Umbilical cord (tissue), 2 donors: Measurements from ENCODE around the gene TNIK. TPM values are rescaled to one million over a fixed set of nuclear protein-coding genes. Genes with fewer than 3 reads are reported as not detected.
"Not testable (repeated sequence)": the region's sequence is repeated elsewhere in the genome, so short reads cannot be mapped to it uniquely, and the experiment has no call there.

ENCODE experiments used
- DNase-seq: peaks from one replicate; pipeline ENCODE4 v3.0.0-alpha.2; 2015; ENCODE audit warnings: low spot score
- total RNA-seq: library from RNA; depleted of rRNA; stranded (reverse); fragments of >200 nt; gene quantifications from one replicate; pipeline ENCODE4 v1.2.3, GENCODE V29; 2014; ENCODE audit warnings: low replicate concordance; ENCODE audit not compliant: insufficient read depth

Gene TNIK
- total RNA-seq, 1 donor from 2014 or later = 11.6 TPM

DNA sequence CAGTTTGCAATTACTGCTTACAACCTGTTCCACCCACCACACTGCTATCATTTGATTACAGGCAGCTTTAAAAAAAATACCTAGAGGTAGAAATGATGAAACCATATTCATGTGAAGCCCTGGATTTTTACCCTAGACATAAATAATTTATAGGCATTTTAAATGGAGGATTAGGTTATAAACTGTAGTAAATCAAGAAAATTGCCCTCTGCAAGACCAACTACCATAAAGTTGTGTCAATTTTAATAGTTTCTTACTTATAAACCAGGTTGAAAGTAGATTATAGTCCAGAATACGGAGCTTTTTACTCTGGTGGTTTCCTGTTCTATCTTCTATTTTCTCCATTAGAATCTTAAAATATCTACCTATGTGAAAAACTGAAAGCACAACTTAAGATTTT lies 13.9 kb downstream of the TNIK start:
- DNase-seq = no peak

DNA sequence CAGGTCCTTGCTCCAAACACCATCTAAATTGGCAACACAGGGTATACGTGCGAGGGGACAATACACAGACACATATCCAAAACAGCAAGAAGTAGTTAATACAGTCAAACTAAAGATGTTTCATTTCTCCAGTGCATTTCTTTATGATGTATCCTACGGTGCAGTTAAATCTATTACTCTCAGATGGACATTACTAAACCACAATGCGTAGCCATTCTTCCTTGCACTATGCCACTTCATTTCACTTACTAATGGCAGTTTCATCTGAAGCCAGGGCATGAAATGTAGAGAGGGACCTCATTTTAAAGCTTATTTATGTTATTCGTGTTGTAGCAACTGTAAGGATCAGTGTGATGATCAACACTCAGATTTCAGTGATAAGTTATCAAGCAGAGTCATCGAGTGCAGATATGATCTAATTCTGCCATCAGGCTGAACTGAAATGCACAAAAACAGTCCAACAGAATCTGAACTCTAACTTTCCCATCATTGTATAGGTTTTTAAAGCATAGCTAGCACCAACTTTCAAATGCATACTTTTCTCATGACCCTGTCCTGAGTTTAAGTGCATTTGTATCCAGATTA lies 14.5 kb downstream of the TNIK start:
- no peak for DNase-seq

DNA sequence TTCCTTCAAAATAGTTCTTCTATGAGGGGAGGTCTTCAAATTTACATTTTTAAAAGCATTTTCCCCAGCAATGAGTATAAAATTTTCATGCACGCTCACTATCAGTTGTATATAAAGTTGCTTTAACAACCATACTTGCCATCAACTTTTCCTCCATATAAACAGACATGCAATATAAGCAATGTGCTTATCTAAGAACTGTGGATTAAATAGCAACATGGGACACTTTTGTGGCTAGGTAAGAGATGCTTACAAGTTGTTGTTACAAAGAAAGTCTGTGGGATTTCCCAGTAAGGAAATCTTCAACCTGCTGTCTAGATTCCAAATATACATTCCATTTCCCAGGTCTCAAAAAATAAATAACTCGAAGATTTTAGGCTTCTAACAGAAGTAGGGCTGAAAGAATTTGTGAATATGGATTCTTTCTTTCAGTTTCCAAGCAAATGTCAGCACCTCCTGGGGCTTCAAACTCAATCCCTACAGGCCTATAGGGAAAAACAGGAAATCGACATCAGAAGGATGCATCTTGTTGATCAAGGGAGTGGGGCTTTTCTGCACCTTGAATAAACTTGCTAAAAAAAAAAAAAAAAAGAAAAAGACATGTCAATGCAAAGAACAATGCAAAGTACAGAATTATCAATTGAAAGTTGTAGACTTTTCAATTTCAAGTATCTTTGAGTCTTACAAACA lies 16.1 kb downstream of the TNIK start:
- no peak for DNase-seq

DNA sequence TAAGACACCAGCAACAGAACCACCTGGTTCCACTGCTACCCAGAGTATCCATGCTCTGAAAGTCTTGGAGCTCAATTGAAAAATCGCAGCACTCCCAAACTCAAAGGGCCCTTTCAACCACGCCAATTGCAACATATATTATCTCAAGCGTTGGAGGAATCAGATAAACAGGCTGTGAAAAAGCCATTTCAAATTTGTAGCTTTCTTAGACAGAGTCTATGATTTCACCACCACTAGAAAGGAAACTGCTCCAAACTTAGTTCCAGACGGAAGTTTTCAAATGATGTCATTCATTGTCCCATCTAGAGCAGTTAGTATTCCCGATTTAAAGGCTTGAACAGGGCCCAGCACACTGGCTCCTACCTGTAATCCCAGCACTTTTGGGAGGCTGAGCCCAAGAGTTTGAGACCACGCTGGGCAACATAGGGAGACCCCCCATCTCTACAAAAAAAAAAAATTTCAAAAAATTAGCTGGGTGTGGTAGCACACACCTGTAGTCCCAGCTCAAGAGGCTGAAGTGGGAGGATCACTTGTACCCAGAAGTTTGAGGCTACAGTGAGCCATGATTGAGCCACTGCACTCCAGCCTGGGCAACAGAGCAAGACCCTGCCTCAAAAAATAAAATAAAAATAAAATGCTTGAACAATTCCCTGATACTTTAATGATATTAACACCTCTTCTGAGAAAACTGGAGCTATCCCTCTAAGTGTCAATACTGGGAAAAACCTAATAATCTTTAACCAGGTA lies 16.8 kb downstream of the TNIK start:
- DNase-seq = no peak

DNA sequence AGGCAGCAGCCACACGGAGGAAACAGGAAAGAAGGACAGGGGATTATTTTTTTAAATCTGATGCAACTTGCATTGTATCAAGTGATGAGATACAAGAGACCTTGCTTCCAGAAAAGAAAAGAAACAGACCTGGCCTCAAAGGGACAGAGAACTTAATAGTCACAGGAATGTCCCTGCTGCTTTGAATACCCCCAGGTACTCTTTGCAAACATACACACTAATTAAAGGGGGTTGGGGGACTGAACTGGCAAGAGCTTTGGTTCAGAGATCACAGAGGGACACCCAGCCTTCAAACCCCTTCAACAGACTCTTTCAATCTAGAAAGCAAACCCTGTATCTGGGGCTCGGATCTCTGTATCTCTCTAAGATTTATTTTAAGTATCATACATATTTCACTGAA lies 18.0 kb downstream of the TNIK start:
- DNase-seq = no peak

DNA sequence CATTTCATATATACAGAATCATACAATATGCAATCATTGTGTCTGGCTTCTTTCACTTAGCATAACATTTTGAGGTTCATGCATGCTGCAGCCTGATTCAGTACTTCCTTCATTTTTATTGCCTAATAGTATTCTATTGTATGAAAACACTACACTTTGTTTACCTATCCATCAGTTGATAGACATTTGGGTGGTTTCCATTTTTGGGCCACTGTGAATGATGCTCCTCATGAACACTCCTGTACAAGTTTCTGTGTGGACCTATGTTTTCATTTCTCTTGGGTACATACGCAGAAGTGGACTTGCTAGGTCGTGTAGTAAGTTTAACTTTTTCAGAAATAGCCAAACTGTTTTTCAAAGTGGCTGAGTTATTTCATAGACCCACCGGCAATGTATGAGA lies 18.8 kb downstream of the TNIK start:
- no peak for DNase-seq

DNA sequence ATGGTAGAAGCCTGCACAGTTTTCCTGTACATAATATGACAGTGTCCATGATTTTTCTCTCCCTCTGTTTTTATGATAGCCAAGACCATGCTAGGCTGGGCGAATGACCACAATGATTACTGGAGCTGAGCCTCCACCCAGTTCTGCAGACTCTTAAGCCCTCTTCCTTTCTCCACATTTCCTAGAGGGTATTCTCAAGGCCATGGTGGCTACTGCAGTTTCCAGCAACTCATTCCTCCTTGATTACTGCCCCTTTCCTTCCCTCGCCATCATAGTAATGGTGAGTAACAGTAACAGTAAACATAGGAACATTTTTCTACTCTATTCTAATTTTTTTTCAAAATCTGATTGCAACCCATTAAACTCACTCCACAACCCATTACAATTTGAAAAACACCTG lies 20.2 kb downstream of the TNIK start:
- DNase-seq = no peak

DNA sequence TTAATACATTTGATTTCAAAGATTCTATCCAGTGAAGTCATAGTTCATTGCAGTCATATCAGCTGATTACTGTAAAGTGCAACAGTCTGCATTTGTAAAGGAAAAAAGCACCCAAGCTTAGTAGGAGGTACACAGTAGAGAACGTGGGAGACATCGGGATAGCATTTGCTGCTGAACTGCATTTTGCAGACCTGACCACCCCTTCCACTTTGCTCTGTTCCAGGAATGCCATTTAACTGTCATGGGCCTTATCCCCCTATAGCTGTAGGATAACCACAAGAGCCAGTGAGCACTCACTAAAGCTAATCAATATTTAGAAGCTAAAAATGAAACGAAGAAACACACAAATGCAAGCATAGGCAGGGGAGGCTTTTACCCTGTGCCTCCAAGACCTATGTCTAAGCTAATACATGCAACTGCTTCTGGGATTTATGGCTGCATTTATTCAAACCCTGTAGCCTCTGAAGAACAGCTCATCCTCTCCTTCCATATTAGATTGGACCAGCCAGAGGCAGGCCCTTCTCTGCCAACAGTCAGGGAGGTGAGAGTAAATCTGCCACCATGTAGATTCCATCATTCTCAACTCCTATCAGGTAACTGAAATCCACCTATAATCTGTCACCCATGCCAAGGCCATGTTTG lies 23.0 kb downstream of the TNIK start:
- DNase-seq = no peak

DNA sequence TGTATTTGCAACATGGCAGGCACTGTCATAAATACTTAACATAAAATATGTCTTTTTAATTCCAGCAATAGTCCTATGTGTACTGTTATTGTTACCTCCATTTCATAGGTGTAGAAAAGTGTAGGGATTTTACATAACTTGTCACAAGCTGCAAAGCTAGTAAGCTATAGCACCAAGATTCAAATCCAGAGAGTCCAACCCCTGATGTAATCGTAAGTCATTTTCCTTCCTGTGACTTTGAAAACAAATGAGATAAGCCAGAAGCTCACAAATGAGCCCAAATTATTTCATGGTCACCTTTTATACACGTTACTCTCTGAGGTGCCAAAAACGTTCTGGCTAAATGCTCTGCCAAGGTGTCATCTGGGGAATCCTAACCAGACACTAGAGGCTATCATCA lies 23.8 kb downstream of the TNIK start:
- no peak for DNase-seq

DNA sequence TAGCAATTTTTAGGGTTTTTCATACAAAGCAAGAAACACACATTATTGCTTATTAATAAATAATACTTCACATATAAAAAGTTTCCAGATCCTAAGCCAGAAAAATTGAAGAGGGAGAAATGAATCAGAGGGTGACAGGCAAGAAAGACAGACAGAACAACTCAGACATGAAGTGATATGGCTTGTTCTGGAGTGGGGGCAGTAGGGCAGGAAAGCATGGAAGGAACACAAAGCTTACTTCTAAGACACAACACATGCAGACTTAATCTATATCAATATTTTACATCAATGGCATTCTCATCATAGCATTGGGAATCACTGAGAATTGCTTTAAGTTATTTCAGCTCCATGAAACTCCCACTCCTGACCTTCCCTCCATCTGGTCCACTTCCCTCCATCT lies 24.4 kb downstream of the TNIK start:
- DNase-seq = no peak

DNA sequence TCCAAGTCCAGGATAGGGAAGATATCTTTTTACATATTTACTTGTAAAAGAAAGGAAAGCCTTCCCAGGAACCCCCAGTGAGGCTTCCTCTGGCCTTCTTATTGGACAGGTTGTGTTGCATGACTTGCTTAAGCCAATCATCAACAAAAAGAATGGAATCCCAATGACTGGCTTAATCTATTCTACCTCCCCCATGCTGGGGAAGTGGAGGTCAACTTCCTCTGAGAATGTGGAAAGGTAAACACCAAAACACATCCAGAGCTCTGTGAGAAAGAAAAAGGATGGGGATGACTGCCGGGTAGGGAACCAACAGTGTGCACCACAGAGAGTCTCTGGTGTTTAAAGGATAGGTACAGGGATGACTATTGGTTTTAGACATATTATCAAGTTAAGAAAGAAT lies 25.1 kb downstream of the TNIK start:
- no peak for DNase-seq

DNA sequence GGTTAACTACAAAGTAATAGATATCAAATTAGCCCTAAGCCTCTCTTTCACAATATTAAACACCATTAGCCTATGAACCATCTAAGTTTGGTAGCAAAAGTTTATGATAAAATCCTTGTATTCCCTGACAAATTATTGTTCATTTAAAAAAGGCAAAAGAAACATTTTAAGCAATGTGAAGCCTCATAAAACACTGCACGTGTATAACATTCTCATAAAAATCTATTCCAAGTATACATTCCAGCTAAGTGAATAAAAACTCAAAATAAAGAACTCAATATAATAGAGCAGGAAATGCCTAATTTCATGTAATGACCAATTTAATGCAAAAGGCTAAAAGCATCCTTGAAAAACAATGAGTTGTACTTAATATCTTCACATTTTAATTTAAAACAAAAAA lies 27.7 kb downstream of the TNIK start:
- DNase-seq = no peak

DNA sequence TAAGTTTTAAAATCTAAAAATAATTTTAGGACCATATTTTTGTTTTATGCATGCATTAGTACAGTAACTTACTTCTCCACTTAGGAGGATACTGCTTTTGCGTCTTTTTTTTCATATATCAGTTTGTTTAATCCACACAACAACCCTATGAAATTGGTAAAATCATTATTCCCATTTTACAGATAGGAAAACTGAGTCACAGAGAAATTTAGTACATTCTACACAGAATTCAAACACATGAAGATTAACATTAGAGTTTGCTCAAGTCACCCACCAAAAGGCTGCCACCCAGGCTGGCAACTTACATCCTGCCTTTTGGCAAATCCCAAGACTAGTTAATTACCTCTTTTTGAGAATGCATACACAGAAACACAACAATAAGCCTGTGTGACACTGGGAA lies 28.7 kb downstream of the TNIK start:
- DNase-seq = no peak

DNA sequence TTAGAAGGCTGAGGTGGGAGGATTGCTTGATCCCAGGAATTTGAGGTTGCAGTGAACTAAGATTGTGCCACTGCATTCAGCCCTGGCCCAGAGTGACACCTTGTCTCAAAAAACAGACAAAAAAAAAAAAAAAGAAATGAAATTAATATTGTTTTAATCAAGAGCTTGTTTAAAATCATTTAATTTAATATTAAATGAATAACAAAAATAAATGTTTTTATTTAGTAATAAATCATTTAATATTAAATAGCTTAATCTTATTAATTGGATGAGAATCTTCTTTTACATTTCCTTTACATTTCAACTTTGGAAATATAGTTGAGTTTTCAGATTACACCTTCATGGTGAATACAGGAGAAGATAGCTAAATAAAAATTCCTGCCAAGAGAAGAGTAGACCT lies 29.7 kb downstream of the TNIK start:
- DNase-seq = no peak

DNA sequence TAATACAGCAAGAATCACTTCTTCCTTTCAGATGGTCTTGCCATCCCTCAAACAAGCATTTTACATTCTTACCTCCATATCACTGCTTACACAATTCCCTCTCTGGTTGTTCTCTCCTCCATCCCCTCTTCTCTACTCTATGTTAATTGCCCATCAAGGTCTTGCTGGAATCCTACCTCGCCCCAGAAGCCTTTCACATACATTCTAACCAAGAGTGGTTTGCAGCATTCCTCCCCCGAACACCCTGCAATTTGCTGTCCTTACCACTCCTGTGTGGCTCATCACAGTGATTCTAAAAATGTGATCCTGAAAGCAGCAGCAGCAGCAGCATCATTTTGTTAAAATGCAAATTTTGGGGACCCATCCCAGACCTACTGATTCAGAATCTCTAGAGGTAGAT lies 30.6 kb downstream of the TNIK start:
- DNase-seq = no peak

DNA sequence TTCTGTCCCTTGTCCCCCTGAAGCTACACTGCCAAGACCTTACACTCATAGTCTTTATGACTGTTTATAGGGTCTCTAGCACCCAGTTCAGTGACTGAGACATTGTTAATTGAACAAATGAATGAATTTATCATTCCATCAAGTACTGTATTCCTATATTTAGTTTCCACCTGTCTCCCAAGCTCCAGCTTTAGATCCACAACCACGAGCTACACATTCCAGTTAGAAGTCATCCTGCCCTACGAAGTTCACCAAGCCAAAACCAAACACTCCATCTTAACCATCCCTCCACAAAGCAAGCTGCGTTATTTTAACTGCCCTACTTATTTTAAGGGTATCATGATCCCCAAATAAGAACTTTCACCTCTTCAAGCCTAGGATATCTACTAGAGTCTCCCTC lies 31.3 kb downstream of the TNIK start:
- DNase-seq = no peak

DNA sequence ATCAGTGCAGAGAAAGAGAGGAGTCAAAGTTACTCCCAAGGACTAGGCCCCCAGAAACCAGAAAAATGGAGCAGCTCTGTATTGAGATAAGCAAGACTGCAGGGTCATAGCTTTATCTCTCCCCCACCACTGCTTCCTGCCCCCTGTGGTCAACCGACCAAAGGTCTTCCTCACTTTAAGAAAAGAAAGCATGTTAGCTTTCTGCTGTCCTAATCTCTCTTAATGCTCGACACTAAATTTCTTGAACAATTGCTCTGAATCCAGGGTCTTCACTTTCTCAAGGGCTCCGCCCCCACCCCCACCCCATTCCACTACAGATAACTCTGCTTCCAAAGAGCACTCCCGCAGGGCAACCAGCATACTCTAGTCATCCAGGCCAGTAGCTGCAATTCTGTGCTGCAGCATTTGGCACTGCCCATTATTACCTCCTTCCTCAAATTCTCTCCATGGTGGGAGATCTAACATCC lies 31.9 kb downstream of the TNIK start:
- DNase-seq = no peak

DNA sequence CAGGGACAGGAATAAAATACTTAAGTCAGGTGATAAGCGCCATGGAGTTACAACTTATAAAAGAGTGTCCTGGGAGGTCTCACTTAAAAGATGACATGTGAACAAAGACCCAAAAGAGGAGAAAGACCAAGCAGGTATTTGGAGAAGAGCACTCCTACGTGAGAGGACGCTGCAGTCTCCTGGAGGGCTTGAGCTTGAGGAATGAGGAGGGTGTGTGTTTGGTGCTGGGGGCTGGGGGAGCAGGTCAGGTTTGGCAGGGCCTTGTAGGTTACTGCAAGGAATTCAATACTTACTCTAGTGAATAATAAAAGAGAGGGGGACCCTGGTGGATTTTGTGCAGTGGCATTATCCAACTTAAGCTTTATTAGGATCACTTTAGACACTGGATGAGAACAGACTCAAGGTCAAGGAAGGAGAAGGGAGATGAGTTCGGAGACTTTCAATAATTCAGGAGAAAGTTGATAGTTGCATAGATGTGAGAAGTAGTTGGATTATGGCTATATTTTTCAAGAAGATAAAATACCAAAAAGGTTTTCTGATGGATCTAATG lies 32.4 kb downstream of the TNIK start:
- no peak for DNase-seq

DNA sequence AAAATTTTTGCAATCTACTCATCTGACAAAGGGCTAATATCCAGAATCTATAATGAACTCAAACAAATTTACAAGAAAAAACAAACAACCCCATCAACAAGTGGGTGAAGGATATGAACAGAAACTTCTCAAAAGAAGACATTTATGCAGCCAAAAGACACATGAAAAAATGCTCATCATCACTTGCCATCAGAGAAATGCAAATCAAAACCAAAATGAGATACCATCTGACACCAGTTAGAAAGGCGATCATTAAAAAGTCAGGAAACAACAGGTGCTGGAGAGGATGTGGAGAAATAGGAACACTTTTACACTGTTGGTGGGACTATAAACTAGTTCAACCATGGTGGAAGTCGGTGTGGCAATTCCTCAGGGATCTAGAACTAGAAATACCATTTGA lies 36.1 kb downstream of the TNIK start:
- DNase-seq = not testable (repeated sequence)

DNA sequence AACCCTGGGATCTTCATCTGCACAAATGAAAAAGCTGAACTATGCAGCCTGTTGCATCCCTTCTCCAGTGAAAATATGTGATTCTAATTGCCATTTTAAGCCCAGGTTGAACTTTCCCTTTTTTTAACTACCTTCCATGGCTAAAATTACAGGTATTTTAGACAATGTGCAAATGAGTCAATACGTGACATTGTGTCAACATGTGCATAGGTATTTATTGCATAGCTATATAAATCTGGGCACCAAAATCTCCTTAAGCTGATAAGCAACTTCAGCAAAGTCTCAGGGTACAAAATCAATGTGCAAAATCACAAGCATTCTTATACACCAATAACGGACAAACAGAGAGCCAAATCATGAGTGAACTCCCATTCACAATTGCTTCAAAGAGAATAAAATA lies 37.4 kb downstream of the TNIK start:
- not testable (repeated sequence) for DNase-seq

DNA sequence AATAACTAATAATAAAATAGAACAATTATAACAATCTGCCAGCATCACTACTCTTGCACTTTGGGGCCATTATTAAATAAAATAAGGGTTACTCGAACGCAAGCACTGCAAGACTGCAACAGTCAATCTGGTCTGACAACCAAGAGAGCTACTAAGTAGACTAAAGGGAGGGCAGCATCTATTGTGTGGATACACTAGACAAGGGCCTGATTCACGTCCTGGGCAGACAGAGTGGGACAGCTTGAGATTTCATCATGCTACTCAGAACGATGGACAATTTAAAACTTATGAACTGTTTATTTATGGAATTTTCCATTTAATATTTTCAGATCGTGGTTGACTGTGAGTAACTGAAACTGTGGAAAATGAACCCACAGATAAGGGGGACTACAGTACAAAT lies 39.5 kb downstream of the TNIK start:
- DNase-seq = no peak

DNA sequence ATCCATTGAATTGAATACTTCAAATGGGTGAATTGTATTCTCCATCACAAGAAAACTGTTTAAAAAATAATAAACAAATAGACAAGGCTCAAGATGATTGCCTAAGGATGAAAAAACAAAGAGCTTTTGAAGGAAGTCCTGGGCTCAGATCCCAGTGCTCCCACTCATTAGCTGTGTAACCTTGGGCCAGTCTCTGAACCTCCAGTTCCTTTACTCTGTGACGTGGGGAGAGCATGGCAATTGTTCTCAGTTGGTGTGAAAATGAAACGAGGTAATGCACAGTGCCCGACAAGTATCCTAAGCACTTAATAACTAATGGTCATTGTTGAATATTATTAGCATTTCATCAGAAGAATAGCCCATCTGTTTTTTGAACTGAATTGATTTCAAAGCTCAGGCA lies 40.7 kb downstream of the TNIK start:
- DNase-seq = no peak
